Gastrocnemius medialis (tissue), 4 donors: ENCODE measurements around the gene CRX. TPM values are rescaled to one million over a fixed set of nuclear protein-coding genes. Genes with fewer than 3 reads are reported as not detected.
"Not testable (repeated sequence)": the region's sequence is repeated elsewhere in the genome, so short reads cannot be mapped to it uniquely, and the experiment has no call there.

Source experiments
- ATAC-seq, 2 donors: fragments of 150-250 bp; one replicate each; pipeline ENCODE4 v1.9.1; 2016
- DNase-seq, 2 donors: peaks; one replicate each; pipeline ENCODE4 v3.0.0-alpha.2; 2019
- H3K27ac ChIP-seq, 4 donors: fragments of 200-600 bp; sonication (generic); 1 replicate in 1 of 4; 2 replicates in 3 of 4; pipeline ENCODE4 v1.5.1; 2016 to 2018; ENCODE audit warnings: mild to moderate bottlenecking in 2 of 4, moderate library complexity in 1 of 4
- H3K27me3 ChIP-seq, 3 donors: fragments of 200-600 bp; sonication (generic) in 2 of 3; 1 replicate in 1 of 3; 2 replicates in 2 of 3; pipeline versions ENCODE4 v1.5.1 to v1.6.0; 2016 to 2019; ENCODE audit warnings: mild to moderate bottlenecking in 1 of 3, moderate library complexity in 1 of 3
- H3K36me3 ChIP-seq, 2 donors: fragments of 200-600 bp; sonication (generic) in 1 of 2; one replicate each; pipeline ENCODE4 v1.5.1; 2017 to 2018
- H3K4me1 ChIP-seq, 2 donors: fragments of 200-600 bp; sonication (generic) in 1 of 2; one replicate each; pipeline ENCODE4 v1.5.1; 2016 to 2017; ENCODE audit warnings: mild to moderate bottlenecking in 2 of 2
- H3K4me3 ChIP-seq, 4 donors: fragments of 200-600 bp; sonication (generic) in 3 of 4; 1 replicate in 1 of 4; 2 replicates in 3 of 4; pipeline ENCODE4 v1.5.1; 2016 to 2019; ENCODE audit warnings: mild to moderate bottlenecking in 2 of 4
- H3K9me3 ChIP-seq, 3 donors: fragments of 200-600 bp; sonication (generic) in 2 of 3; 1 replicate in 1 of 3; 2 replicates in 2 of 3; pipeline ENCODE4 v1.5.1; 2016 to 2019
- POLR2A ChIP-seq, 2 donors: fragments of 450-650 bp; IDR thresholded peaks; one replicate each; pipeline ENCODE4 v1.6.1; 2017; ENCODE audit warnings: antibody characterized with exemption in 2 of 2, mild to moderate bottlenecking in 2 of 2, moderate library complexity in 2 of 2
- in situ Hi-C, 4 donors: fragments of 200-750 bp; cut with MboI; loops; one replicate each; pipeline versions ENCODE4 v1.15.0 to v1.8.0; 2017; ENCODE audit warnings: low sequenced_read_pairs in 4 of 4
- intact Hi-C: fragments of 100-400 bp; cut with DNase I; formaldehyde crosslinking; loops from one replicate; pipeline ENCODE4 v1.15.1; 2023; ENCODE audit warnings: low total_unique reads
- total RNA-seq, 4 donors: library from RNA; depleted of rRNA; stranded (reverse); fragments of >200 nt; gene quantifications; one replicate each; pipeline versions ENCODE4 v1.1.0 to v1.2.3, GENCODE V29; 2016
- TF ChIP-seq, protein P1 (sequence below), 5 experiments: fragments of 450-650 bp in 3 of 5; fragments of 200-600 bp in 2 of 5; sonication (generic) in 2 of 5; IDR thresholded peaks in 4 of 5; conservative IDR thresholded peaks in 1 of 5; 1 replicate in 4 of 5; 2 replicates in 1 of 5; pipeline ENCODE4 v1.5.1; 2016 to 2019; ENCODE audit warnings: antibody characterized with exemption in 5 of 5, mild to moderate bottlenecking in 3 of 5, moderate library complexity in 3 of 5

Gene CRX
- total RNA-seq, 4 donors from 2014 or later = not detected

- H3K4me3 ChIP-seq = no peak overlapping the region
- ATAC-seq = no peak
- no peaks in the 10 kb centered on the region for H3K9me3 ChIP-seq
- TF ChIP-seq, protein P1, sequence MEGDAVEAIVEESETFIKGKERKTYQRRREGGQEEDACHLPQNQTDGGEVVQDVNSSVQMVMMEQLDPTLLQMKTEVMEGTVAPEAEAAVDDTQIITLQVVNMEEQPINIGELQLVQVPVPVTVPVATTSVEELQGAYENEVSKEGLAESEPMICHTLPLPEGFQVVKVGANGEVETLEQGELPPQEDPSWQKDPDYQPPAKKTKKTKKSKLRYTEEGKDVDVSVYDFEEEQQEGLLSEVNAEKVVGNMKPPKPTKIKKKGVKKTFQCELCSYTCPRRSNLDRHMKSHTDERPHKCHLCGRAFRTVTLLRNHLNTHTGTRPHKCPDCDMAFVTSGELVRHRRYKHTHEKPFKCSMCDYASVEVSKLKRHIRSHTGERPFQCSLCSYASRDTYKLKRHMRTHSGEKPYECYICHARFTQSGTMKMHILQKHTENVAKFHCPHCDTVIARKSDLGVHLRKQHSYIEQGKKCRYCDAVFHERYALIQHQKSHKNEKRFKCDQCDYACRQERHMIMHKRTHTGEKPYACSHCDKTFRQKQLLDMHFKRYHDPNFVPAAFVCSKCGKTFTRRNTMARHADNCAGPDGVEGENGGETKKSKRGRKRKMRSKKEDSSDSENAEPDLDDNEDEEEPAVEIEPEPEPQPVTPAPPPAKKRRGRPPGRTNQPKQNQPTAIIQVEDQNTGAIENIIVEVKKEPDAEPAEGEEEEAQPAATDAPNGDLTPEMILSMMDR (IDR thresholded peaks at IDR 0.05 in 4 of 5, conservative IDR thresholded peaks at IDR 0.05 in 1 of 5) = no peak
- intact Hi-C loops = no loop called here
- peaks cover 5 to 21% (median 15%) of the 10 kb centered on the region in 3 donors for H3K27me3 ChIP-seq
- in situ Hi-C loops = loop anchor here in 1 of 4 donors (25.0 kb wide), 1 partner anchor 133 kb away; the partner anchor contains the start of genes BSPH1 and ELSPBP1
- no peak overlapping the region for H3K27ac ChIP-seq
- H3K36me3 ChIP-seq = no peaks in the 10 kb centered on the region
- H3K4me1 ChIP-seq = no peaks in the 10 kb centered on the region
- no peak for DNase-seq
These were observed 32.7 kb downstream of the CRX start for GRCh38 chr19:47854459-47854858.

GRCh38 chr19:47858231-47858630, 36.5 kb downstream of the CRX start:
- ATAC-seq, H3K27ac ChIP-seq, H3K36me3 ChIP-seq, H3K9me3 ChIP-seq, H3K4me3 ChIP-seq, intact Hi-C loops, H3K27me3 ChIP-seq, DNase-seq, H3K4me1 ChIP-seq: not testable (repeated sequence)
- in situ Hi-C loops = loop anchor here in 1 of 4 donors (25.0 kb wide), 1 partner anchor 129 kb away; the partner anchor contains the start of genes BSPH1 and ELSPBP1

GRCh38 chr19:47858646-47859285, 37.0 kb downstream of the CRX start, which contains the start of gene TPRX2:
Gene TPRX2 (plus strand): TSS chr19:47859235. CDS start chr19:47859247, 12 bp downstream.
- not testable (repeated sequence) for H3K27me3 ChIP-seq

GRCh38 chr19:47859838-47860237, 38.1 kb downstream of the CRX start:
- H3K4me1 ChIP-seq, H3K4me3 ChIP-seq, H3K9me3 ChIP-seq, intact Hi-C loops, DNase-seq, H3K36me3 ChIP-seq, H3K27me3 ChIP-seq, H3K27ac ChIP-seq, ATAC-seq: not testable (repeated sequence)
- in situ Hi-C loops = loop anchor here in 1 of 4 donors (25.0 kb wide), 1 partner anchor 127 kb away; the partner anchor contains the start of genes BSPH1 and ELSPBP1

More at GRCh38 chr19:47858646-47859285, 37.0 kb downstream of the CRX start, which contains the start of gene TPRX2:
- intact Hi-C loops, H3K9me3 ChIP-seq, H3K27ac ChIP-seq, DNase-seq, ATAC-seq, H3K36me3 ChIP-seq, H3K4me1 ChIP-seq, H3K4me3 ChIP-seq: not testable (repeated sequence)
- in situ Hi-C loops = loop anchor here in 1 of 4 donors (25.0 kb wide), 1 partner anchor 129 kb away; the partner anchor contains the start of genes BSPH1 and ELSPBP1

DNA sequence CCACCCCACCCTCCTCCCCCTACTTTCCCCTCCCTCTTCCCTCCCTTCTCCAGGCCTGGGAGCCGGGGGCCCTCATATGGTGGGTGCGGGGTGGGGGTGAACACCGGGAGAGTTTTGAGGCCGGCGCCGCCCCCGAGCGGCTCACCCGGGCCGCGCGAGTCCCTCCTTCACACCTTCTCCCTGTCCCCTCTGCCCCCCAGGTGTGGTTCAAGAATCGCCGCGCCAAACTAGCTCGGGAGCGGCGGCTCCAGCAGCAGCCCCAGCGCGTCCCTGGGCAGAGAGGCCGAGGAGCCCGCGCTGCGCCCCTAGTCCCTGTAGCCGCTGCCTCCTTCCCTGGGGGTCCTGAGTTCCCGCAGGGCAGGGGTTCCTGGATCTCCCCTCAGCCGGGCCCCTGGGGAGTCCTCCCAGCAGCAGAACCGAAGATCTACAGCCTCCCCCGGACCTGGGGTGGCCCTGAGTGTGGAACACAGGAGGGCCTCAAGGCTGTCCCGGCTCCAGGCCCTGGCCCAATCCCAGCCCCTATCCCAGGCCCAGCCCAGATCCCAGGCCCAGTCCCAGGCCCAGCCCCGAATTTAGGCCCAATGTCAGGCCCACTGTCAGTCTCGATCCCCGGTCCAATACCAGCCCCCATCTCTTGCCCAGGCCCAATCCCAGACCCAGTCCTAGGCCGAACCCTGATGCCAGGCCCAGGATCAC, 39.0 kb downstream of the CRX start:
- no peaks in the 10 kb centered on the region for H3K27me3 ChIP-seq
- in situ Hi-C loops = loop anchor here in 1 of 4 donors (25.0 kb wide), 1 partner anchor 127 kb away; the partner anchor contains the start of genes BSPH1 and ELSPBP1
- no peak for ATAC-seq

More for the DNA sequence above, 39.0 kb downstream of the CRX start:
- TF ChIP-seq POLR2A (IDR thresholded peaks at IDR 0.05) = no peak
- TF ChIP-seq, protein P1 (IDR thresholded peaks at IDR 0.05 in 4 of 5, conservative IDR thresholded peaks at IDR 0.05 in 1 of 5) = no peak
- Histone ChIP-seq H3K9me3 (no peaks in the 10 kb centered on the region), H3K27ac (no peak overlapping the region), H3K4me1 (no peaks in the 10 kb centered on the region), H3K4me3 (no peak overlapping the region), H3K36me3 (no peaks in the 10 kb centered on the region)
- intact Hi-C loops = no loop called here
- DNase-seq = no peak
